ENCODE measurements around the gene ANP32D.
"Not testable (repeated sequence)": the region's sequence is repeated elsewhere in the genome, so short reads cannot be mapped to it uniquely, and the experiment has no call there.

Gene ANP32D

GRCh38 chr12:48472259-48472658 lies at the start of gene ANP32D:
Gene ANP32D (plus strand): TSS chr12:48472559. CDS start chr12:48472665, 106 bp downstream.
- DNase-seq: no peak

- DNase-seq: no peak
Observed at GRCh38 chr12:48423171-48423570, 49.2 kb upstream of the ANP32D start.

- no peak for DNase-seq
Observed at GRCh38 chr12:48424644-48425043, 47.7 kb upstream of the ANP32D start.

GRCh38 chr12:48434016-48434415 lies 38.3 kb upstream of the ANP32D start:
- not testable (repeated sequence) for DNase-seq

- DNase-seq: no peak
Observed at GRCh38 chr12:48441069-48441468, 31.3 kb upstream of the ANP32D start.

GRCh38 chr12:48442179-48442847 lies 30.0 kb upstream of the ANP32D start:
- no peak for DNase-seq

GRCh38 chr12:48445538-48445937 lies 26.8 kb upstream of the ANP32D start:
- DNase-seq: no peak

- DNase-seq: no peak
Observed at GRCh38 chr12:48446161-48446776, 26.1 kb upstream of the ANP32D start.

- no peak for DNase-seq
Observed at GRCh38 chr12:48447755-48448154, 24.6 kb upstream of the ANP32D start.

- no peak for DNase-seq
Observed at GRCh38 chr12:48451372-48451771, 21.0 kb upstream of the ANP32D start.

GRCh38 chr12:48452961-48453360 lies 19.4 kb upstream of the ANP32D start:
- DNase-seq: not testable (repeated sequence)

- no peak for DNase-seq
Observed at GRCh38 chr12:48454667-48455066, 17.7 kb upstream of the ANP32D start.

GRCh38 chr12:48455116-48455515 lies 17.2 kb upstream of the ANP32D start:
- DNase-seq: no peak

- DNase-seq: no peak
Observed at GRCh38 chr12:48459259-48459658, 13.1 kb upstream of the ANP32D start.

GRCh38 chr12:48469027-48469426 lies 3.3 kb upstream of the ANP32D start:
- not testable (repeated sequence) for DNase-seq

- no peak for DNase-seq
Observed at GRCh38 chr12:48473061-48473460, 702 bp downstream of the ANP32D start.

- not testable (repeated sequence) for DNase-seq
Observed at GRCh38 chr12:48474497-48474896, 2.1 kb downstream of the ANP32D start.

- no peak for DNase-seq
Observed at GRCh38 chr12:48482198-48482597, 9.8 kb downstream of the ANP32D start, which contains the start of gene C12orf54. Gene C12orf54 (plus strand): TSS chr12:48482498. CDS start chr12:48483297, 799 bp downstream.

- no peak for DNase-seq
Observed at GRCh38 chr12:48482930-48483329, 10.6 kb downstream of the ANP32D start.

- no peak for DNase-seq
Observed at GRCh38 chr12:48486261-48486660, 13.9 kb downstream of the ANP32D start.

GRCh38 chr12:48486679-48487078 lies 14.3 kb downstream of the ANP32D start:
- no peak for DNase-seq

- no peak for DNase-seq
Observed at GRCh38 chr12:48489012-48489411, 16.7 kb downstream of the ANP32D start.

GRCh38 chr12:48489456-48489855 lies 17.1 kb downstream of the ANP32D start:
- DNase-seq: not testable (repeated sequence)

GRCh38 chr12:48500281-48500680 lies 27.9 kb downstream of the ANP32D start:
- DNase-seq: not testable (repeated sequence)

- DNase-seq: not testable (repeated sequence)
Observed at GRCh38 chr12:48506836-48507235, 34.5 kb downstream of the ANP32D start.

Data from cortex of kidney (tissue), 1 donor.